Measurements from ENCODE around the gene HBQ1.

DNA sequence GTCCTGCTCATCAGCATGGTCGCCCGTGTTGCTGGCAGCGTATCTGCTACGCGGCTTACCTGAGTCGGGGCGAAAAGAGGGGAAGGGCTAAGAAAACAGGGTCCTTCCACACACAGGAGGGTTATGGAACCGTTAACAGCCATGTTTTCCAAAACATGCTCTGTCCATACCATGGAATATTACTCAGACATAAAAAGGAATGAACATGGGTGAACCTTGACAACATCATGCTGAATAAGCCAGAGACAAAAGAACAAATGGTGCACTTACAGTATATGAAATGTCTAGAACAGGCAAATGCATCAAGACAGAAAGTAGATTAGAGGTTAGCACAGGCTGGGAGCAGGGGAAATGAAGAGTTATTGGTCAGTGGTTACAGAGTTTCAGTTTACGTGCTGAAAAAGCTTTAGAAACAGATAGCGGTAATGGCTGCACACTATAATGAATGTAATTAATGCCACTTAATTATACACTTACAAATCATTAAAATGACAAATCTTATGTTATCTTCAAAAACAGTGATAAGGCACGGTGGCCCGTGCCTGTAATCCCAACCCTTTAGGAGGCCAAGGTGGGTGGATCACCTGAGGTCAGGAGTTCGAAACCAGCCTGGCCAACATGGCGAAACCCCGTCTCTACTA is 49.6 kb upstream of the HBQ1 start:
- TF ChIP-seq KLF8 (tag by site-specific recombination; IDR thresholded peaks at IDR 0.05) (no peak), SP3 (tag by site-specific recombination; IDR thresholded peaks at IDR 0.05) (no peak), ZNF530 (tag by site-specific recombination; IDR thresholded peaks at IDR 0.05; ENCODE audit: low read depth) (no peak)
- TF ChIP-seq, protein P1, sequence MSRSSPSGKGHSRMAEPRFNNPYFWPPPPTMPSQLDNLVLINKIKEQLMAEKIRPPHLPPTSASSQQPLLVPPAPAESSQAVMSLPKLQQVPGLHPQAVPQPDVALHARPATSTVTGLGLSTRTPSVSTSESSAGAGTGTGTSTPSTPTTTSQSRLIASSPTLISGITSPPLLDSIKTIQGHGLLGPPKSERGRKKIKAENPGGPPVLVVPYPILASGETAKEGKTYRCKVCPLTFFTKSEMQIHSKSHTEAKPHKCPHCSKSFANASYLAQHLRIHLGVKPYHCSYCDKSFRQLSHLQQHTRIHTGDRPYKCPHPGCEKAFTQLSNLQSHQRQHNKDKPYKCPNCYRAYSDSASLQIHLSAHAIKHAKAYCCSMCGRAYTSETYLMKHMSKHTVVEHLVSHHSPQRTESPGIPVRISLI (tag by site-specific recombination; IDR thresholded peaks at IDR 0.05) = no peak
- TF ChIP-seq, protein P2, sequence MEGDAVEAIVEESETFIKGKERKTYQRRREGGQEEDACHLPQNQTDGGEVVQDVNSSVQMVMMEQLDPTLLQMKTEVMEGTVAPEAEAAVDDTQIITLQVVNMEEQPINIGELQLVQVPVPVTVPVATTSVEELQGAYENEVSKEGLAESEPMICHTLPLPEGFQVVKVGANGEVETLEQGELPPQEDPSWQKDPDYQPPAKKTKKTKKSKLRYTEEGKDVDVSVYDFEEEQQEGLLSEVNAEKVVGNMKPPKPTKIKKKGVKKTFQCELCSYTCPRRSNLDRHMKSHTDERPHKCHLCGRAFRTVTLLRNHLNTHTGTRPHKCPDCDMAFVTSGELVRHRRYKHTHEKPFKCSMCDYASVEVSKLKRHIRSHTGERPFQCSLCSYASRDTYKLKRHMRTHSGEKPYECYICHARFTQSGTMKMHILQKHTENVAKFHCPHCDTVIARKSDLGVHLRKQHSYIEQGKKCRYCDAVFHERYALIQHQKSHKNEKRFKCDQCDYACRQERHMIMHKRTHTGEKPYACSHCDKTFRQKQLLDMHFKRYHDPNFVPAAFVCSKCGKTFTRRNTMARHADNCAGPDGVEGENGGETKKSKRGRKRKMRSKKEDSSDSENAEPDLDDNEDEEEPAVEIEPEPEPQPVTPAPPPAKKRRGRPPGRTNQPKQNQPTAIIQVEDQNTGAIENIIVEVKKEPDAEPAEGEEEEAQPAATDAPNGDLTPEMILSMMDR (tag by site-specific recombination; IDR thresholded peaks at IDR 0.05) = no peak
- TF ChIP-seq, protein P3, sequence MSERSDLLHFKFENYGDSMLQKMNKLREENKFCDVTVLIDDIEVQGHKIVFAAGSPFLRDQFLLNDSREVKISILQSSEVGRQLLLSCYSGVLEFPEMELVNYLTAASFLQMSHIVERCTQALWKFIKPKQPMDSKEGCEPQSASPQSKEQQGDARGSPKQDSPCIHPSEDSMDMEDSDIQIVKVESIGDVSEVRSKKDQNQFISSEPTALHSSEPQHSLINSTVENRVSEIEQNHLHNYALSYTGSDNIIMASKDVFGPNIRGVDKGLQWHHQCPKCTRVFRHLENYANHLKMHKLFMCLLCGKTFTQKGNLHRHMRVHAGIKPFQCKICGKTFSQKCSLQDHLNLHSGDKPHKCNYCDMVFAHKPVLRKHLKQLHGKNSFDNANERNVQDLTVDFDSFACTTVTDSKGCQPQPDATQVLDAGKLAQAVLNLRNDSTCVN (tag by site-specific recombination; optimal IDR thresholded peaks at IDR 0.05) = no peak
